SKM-1 treated with dmso at 0.1 percent for 144 hours (cell line): ENCODE results near the gene WNT10A.

ENCODE experiments used
- DNase-seq: peaks from one replicate; lab custom pipeline; 2025; ENCODE audit not compliant: unreplicated experiment; lab: John Stamatoyannopoulos, UW

Gene WNT10A

GRCh38 chr2:218876562-218877219 lies 4.0 kb upstream of the WNT10A start:
- peak; percentile 59 for DNase-seq

- no peak for DNase-seq
Measured at GRCh38 chr2:218877331-218877730, 3.3 kb upstream of the WNT10A start.

DNA sequence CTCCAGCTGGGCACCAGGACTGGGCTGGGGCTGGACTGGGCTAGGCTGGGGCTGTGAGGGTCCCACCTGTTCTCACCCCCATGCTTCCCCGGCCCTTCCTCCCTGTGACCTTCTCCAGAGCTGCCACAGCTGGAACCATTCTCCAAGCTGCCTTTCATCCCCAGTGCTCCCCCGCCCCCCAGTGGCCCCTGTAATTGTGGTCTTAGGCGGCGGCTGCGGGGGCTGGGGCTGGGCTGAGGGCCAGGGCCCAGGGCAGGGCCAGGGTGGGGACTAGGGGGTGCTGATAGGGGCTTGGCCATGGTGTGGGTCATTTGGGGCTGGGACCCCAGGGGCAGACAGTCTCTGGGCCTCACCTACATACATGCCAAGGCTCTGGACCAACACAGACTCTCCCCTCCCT lies 2.8 kb upstream of the WNT10A start:
- DNase-seq = no peak

DNA sequence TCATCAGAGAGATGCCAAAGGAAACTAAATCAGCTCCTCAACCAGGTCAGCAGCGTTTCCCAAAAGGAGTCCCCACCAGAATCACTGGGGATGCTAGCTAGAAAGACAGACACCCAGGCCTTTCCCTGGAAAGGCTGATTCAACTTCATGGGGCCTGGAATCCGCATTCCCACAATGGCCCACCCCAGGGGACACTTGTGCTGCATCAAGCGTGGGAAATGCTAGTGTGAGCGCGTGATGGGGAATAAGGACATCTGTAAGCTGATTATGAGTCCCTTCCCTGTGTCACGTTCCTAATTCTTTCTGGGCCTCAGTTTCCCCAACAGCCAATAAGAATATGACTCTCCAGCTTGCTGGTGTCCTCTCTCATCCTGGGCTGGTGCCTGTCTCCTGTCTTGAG lies 2.2 kb upstream of the WNT10A start:
- DNase-seq = no peak

DNA sequence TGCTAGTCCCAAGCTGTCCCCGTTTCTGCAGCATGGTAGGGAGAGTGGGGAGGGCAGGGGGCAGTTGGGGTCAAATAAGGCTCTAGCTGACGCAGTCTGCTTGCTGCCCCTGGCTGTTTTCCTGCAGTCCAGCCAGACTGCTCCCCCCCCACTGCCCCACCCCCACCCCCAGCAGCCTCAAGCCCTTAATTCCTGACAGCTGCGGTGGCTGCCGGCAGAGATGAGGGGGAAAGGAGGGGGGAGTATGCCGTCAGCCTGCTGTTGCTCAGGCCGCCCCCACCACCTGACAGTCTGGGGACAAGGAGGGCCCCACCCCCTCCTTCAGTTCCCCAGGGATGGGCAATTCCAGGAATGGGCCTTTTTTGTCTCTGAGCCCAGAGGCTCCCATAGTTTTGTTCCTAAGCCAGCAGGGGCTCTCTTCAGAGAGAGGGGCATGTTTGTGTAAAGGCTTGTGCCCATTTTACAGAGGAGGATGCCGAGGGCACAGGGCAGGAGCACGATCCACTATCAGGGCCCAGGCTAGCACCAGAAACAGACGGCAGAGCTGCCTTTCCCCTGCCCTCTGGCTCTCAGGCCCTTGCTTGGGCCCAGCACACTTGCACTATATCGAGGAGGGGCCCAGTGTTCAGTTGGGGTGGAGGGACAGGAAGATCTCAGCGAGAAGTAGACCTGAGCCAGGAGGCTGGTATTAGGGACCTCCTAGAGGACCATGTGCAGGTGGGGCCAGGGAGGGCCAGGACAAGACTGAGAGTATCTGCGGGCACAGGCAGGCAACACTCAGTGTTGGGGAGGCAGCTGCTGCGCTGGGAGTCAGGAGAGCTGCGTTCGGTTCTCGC lies 1.5 kb upstream of the WNT10A start:
- DNase-seq = no peak

GRCh38 chr2:218879776-218880101 lies 913 bp upstream of the WNT10A start:
- no peak for DNase-seq

DNA sequence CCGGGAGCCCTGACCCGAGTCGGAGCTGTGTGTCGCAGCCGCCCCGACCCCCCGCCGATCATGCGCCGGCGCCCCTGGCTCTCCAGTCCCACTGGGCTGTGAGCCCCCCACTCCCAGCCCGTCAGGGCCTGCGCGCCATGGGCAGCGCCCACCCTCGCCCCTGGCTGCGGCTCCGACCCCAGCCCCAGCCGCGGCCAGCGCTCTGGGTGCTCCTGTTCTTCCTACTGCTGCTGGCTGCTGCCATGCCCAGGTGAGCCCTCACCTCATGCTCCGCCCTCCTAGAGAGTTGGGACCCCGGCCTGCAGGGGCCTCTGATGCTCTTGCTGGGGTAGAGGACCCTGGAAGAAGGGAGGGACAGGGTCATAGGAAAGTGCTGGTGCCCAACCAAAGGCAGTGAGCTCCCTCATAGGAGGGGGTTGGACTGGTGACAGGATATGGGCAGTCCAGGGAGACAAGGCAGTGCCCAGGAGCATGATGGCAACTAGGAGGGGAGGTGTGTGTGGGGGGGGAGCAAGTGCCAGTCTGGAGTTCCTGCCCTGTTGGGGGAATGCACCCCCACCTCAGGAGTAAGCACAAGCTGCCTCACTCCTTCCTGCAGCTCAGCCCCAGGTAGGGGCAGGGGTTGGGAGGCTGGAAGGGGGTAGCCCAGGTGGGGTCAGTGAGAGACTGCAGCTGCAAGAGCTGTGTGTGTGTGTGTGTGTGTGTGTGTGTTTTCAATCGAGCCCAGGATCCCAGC lies 375 bp downstream of the WNT10A start:
- DNase-seq = no peak

GRCh38 chr2:218881744-218882460 lies 1.2 kb downstream of the WNT10A start:
- DNase-seq = no peak

- DNase-seq = no peak
Measured at GRCh38 chr2:218882461-218882816, 1.8 kb downstream of the WNT10A start.

DNA sequence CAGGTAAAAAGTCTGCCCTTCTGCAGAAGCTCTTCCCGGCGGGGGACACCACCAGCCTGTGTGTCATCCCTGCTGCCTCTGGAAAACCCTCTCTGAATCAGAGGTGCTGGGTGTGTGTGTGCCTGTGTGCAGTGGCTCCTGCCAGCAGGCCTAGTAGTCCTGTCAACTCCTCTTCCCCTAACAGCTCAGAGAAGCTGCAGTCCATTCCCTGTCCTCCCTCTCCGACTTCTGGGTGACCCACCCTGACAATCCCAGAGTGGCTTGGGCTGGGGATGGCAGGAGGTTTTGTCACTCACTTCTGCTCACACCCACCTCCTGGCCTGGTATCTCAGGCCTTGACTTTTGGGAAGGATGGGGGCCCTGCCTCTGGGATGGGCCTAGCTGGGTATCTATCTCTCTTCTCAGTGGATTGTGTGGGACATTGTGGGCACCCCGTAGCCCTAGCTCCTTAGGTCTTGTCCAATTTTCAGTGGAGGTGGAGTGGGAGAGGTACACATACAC lies 2.3 kb downstream of the WNT10A start:
- no peak for DNase-seq

- DNase-seq = no peak
Measured at GRCh38 chr2:218883491-218884490, 3.1 kb downstream of the WNT10A start.

DNA sequence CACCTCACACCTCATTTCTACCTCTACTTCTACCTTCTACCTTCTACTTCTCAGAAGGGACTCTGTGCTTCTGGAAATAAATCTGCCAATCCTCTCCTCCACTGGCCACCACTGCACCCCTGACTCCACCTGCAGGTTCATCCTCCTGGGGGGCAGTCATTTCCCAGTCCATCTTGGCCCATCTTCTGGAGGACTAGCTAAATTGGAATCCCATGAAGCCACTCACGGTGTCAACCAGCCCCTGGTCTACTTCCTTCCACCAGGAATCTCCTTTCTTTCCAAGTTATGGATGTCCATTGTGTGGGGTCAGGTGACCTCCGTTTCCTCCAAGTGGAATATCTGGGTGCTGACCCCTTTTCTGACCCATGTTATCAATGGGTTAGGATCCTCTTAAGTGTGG lies 3.9 kb downstream of the WNT10A start:
- no peak for DNase-seq

DNA sequence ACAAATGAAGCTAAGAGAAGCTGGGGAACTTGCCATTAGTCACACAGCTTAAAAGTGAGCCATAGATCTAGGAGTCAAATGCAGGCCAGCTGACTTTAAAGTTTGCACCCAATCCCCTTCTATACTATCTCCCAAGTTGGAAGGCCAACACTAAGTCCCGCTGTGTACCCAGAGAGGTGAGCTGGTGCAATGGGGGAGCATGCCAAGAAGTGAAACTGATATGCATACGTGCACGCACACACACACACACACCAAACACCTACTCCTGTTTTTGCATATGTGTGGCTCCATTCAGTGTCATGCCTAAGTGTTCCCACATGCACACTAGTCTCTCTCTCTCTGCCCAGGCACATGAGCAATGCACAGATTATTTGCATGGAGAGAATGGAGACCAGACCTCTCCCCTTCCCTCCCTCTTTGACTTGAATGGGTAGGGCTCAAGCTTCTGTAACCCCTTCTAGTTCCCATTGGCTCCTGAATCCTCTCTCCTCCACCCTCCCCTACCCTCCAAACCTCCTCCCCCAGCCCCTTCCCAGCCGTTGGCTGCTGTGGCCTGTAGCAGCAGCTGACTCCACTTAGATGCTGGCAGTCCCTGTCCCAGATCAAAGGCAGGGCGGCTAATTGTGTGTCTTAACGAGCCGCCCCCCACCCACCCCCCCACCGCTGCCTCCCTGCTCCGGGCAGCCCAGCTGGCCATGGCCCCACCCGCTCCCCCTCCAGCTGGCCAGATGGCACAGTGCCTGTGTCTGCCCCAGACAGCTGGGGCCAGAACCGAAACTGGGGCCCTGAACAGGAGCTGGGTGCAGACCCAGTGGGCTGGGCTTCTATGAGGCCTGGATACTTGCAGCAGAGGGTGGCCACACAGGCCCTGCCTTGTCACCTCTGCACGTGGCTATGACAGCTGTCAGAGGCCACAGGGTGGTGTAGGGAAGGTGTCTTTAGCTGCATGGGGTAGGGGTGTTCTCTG lies 5.6 kb downstream of the WNT10A start:
- no peak for DNase-seq

GRCh38 chr2:218887079-218887478 lies 6.4 kb downstream of the WNT10A start:
- DNase-seq = no peak

GRCh38 chr2:218888341-218888740 lies 7.7 kb downstream of the WNT10A start:
- DNase-seq = no peak

- DNase-seq = no peak
Measured at GRCh38 chr2:218889937-218890336, 9.3 kb downstream of the WNT10A start.

DNA sequence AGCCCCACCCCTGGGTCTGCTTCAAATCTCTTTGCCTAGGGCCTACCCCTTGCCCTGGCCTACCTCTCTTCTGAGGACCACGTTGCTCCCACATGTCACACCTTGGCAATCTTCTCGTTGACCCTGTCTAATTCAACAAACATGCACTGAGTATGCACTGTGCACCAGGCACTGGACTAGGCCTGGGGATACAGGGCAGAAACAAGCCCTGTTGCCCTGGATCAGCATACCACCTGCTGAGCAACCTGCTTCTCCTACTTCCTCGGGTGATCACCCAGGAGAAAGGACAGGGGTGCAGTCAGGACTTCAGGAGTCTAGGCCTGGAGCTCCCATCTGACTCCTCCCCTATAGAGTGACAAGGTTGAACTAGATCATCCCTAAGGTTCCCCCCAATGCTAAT lies 9.7 kb downstream of the WNT10A start:
- DNase-seq = no peak

DNA sequence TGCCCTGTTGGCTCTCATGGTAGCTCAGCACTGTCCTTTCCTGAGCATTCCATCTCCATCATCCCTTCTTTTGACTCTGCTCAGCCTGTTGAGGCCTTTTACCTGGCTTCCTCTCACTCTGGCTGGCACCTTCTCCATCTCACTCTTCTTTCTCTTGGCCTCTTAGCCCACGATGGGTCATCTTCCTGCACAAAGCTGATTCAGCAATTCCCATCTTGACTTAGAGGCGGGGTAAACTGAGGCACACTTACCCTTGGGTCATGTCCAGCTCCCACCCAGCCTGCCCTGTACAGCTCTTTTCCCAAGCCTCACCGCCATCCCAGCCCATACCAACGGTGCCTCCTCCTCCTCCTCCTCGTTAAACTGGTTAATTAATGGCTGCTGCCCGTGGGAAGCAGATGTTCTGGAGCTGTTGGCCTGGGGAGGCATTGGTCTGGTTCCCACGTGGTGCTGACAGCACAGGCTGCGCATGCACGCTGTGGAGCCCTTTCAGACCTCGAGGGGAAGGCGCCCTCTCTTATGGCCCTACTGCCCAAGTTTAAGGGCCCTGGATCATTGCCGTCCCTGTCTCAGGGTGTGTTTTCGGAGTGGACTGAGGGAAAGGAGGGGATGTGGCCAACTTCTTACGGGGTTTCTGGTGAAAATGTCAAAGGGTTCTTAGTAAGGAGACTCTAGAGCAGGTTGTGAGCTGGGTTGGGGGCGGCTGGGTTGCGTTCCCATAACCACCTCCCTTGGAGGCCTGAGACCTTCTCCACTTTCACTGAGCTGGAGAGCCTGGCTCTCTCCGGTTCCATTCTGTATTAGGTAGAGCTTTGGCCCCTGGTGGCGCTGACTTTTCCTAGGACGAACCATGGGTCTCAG lies 10.9 kb downstream of the WNT10A start:
- no peak for DNase-seq
